Activated CD8-positive, alpha-beta memory T cell treated with anti-CD3 and anti-CD28 coated beads for 4 hours (primary cell): ENCODE data around the gene ELOA.
"Not testable (repeated sequence)": the region's sequence is repeated elsewhere in the genome, so short reads cannot be mapped to it uniquely, and the experiment has no call there.

Source experiments
- DNase-seq, 2 donors: peaks; one replicate each; pipeline ENCODE4 v3.0.0-alpha.2; 2020; ENCODE audit warnings: low read depth in 2 of 2

Gene ELOA

GRCh38 chr1:23743287-23744152, at the start of gene ELOA:
TSS of gene ELOA (plus strand) at chr1:23743471. CDS start at chr1:23743504, 33 bp downstream.
- DNase-seq, result peak; percentile 53 to 56

GRCh38 chr1:23693599-23693998, 49.7 kb upstream of the ELOA start:
- DNase-seq, result no peak

- no peak for DNase-seq
Observed at GRCh38 chr1:23694371-23694770, 48.9 kb upstream of the ELOA start.

- DNase-seq, result no peak
Observed at GRCh38 chr1:23695667-23696066, 47.6 kb upstream of the ELOA start.

- DNase-seq, result no peak
Observed at GRCh38 chr1:23696335-23696989, 46.8 kb upstream of the ELOA start.

- DNase-seq, result no peak
Observed at GRCh38 chr1:23698466-23698865, 44.8 kb upstream of the ELOA start.

- no peak for DNase-seq
Observed at GRCh38 chr1:23699280-23700179, 43.7 kb upstream of the ELOA start.

- DNase-seq, result no peak
Observed at GRCh38 chr1:23701310-23701709, 42.0 kb upstream of the ELOA start.

- DNase-seq, result no peak
Observed at GRCh38 chr1:23701996-23702395, 41.3 kb upstream of the ELOA start.

- no peak for DNase-seq
Observed at GRCh38 chr1:23704834-23705495, 38.3 kb upstream of the ELOA start.

- DNase-seq, result no peak
Observed at GRCh38 chr1:23709229-23709628, 34.0 kb upstream of the ELOA start.

GRCh38 chr1:23718482-23718881, 24.8 kb upstream of the ELOA start:
- DNase-seq, result no peak

GRCh38 chr1:23719162-23719820, 24.0 kb upstream of the ELOA start:
- DNase-seq, result no peak

- DNase-seq, result no peak
Observed at GRCh38 chr1:23720256-23720995, 22.8 kb upstream of the ELOA start.

- no peak for DNase-seq
Observed at GRCh38 chr1:23722652-23723051, 20.6 kb upstream of the ELOA start.

GRCh38 chr1:23726686-23727085, 16.6 kb upstream of the ELOA start:
- no peak for DNase-seq

- no peak for DNase-seq
Observed at GRCh38 chr1:23727362-23727811, 15.9 kb upstream of the ELOA start.

GRCh38 chr1:23732363-23733224, 10.7 kb upstream of the ELOA start:
- DNase-seq, result no peak

- DNase-seq, result not testable (repeated sequence)
Observed at GRCh38 chr1:23733281-23733680, 10.0 kb upstream of the ELOA start.
